Measurements from ENCODE around the gene TOX2.

The TOX2 gene

GRCh38 chr20:44084891-44085290 lies 170.2 kb downstream of the TOX2 start:
- no peak overlapping the region for H3K4me3 ChIP-seq (replicated peaks; ENCODE audit: low read depth, low read length)
- no peak for DNase-seq (ENCODE audit: low read depth)
- no peak for TF ChIP-seq CTCF (IDR thresholded peaks at IDR 0.05; ENCODE audit: low read length, missing control alignments)

GRCh38 chr20:44085616-44086434 lies 171.2 kb downstream of the TOX2 start:
- TF ChIP-seq CTCF (IDR thresholded peaks at IDR 0.05; ENCODE audit: low read length, missing control alignments): no peak
- no peak overlapping the region for H3K4me3 ChIP-seq (replicated peaks; ENCODE audit: low read depth, low read length)
- no peak for DNase-seq (ENCODE audit: low read depth)

GRCh38 chr20:44087051-44087856 lies 172.6 kb downstream of the TOX2 start:
- DNase-seq (ENCODE audit: low read depth): no peak
- no peak for TF ChIP-seq CTCF (IDR thresholded peaks at IDR 0.05; ENCODE audit: low read length, missing control alignments)

GRCh38 chr20:44087857-44088120 lies 173.1 kb downstream of the TOX2 start:
- no peak overlapping the region for H3K4me3 ChIP-seq (replicated peaks; ENCODE audit: low read depth, low read length)
- no peak for DNase-seq (ENCODE audit: low read depth)
- TF ChIP-seq CTCF (IDR thresholded peaks at IDR 0.05; ENCODE audit: low read length, missing control alignments): no peak

More at GRCh38 chr20:44087051-44087856, 172.6 kb downstream of the TOX2 start:
- H3K4me3 ChIP-seq (replicated peaks; ENCODE audit: low read depth, low read length): no peak overlapping the region

GRCh38 chr20:44089987-44090674 lies 175.5 kb downstream of the TOX2 start:
- peak; percentile 71 for DNase-seq (ENCODE audit: low read depth)
- no peak for TF ChIP-seq CTCF (IDR thresholded peaks at IDR 0.05; ENCODE audit: low read length, missing control alignments)
- no peak overlapping the region for H3K4me3 ChIP-seq (replicated peaks; ENCODE audit: low read depth, low read length)

GRCh38 chr20:44091026-44091425 lies 176.4 kb downstream of the TOX2 start:
- DNase-seq (ENCODE audit: low read depth): no peak
- TF ChIP-seq CTCF (IDR thresholded peaks at IDR 0.05; ENCODE audit: low read length, missing control alignments): no peak
- no peak overlapping the region for H3K4me3 ChIP-seq (replicated peaks; ENCODE audit: low read depth, low read length)
